Middle frontal gyrus (tissue), 1 donor: ENCODE results near the gene WNT9A.
"Not testable (repeated sequence)": the region's sequence is repeated elsewhere in the genome, so short reads cannot be mapped to it uniquely, and the experiment has no call there.

ENCODE experiments used
- DNase-seq: peaks from one replicate; pipeline ENCODE4 v3.0.0-alpha.2; 2015; ENCODE audit warnings: low spot score; ENCODE audit errors: extremely low spot score

Gene WNT9A

GRCh38 chr1:227947676-227948492 is at the start of gene WNT9A:
TSS of gene WNT9A (minus strand) at chr1:227947932. CDS start at chr1:227947887, 45 bp downstream.
- DNase-seq, result no peak

GRCh38 chr1:227996187-227996950 is 48.6 kb upstream of the WNT9A start:
- DNase-seq, result no peak

- DNase-seq, result no peak
Observed at GRCh38 chr1:227994632-227995300, 47.0 kb upstream of the WNT9A start.

- no peak for DNase-seq
Observed at GRCh38 chr1:227987181-227987580, 39.4 kb upstream of the WNT9A start.

- DNase-seq, result not testable (repeated sequence)
Observed at GRCh38 chr1:227975583-227976283, 28.0 kb upstream of the WNT9A start.

GRCh38 chr1:227973724-227974288 is 26.1 kb upstream of the WNT9A start:
- not testable (repeated sequence) for DNase-seq

GRCh38 chr1:227972843-227973374 is 25.2 kb upstream of the WNT9A start:
- DNase-seq, result not testable (repeated sequence)

GRCh38 chr1:227972283-227972679 is 24.5 kb upstream of the WNT9A start:
- DNase-seq, result not testable (repeated sequence)

- DNase-seq, result not testable (repeated sequence)
Observed at GRCh38 chr1:227971643-227972282, 24.0 kb upstream of the WNT9A start.

GRCh38 chr1:227971216-227971615 is 23.5 kb upstream of the WNT9A start:
- not testable (repeated sequence) for DNase-seq

GRCh38 chr1:227970076-227970995 is 22.6 kb upstream of the WNT9A start:
- DNase-seq, result not testable (repeated sequence)

GRCh38 chr1:227967815-227968214 is 20.1 kb upstream of the WNT9A start:
- DNase-seq, result not testable (repeated sequence)

GRCh38 chr1:227966733-227967132 is 19.0 kb upstream of the WNT9A start:
- not testable (repeated sequence) for DNase-seq

GRCh38 chr1:227961651-227962466 is 14.1 kb upstream of the WNT9A start:
- no peak for DNase-seq

- no peak for DNase-seq
Observed at GRCh38 chr1:227959325-227959860, 11.7 kb upstream of the WNT9A start.

- DNase-seq, result no peak
Observed at GRCh38 chr1:227958617-227959324, 11.0 kb upstream of the WNT9A start.

- DNase-seq, result no peak
Observed at GRCh38 chr1:227955808-227956207, 8.1 kb upstream of the WNT9A start.
